ENCODE measurements around the gene EXD3.

EXD3 gene

GRCh38 chr9:137323531-137324331, 99.2 kb downstream of the EXD3 start:
- Histone ChIP-seq H3K9me3 (ENCODE audit: control insufficient read depth in 1 of 2, low read length in 2 of 2) (no peaks in the 10 kb centered on the region), H3K36me3 (ENCODE audit: control insufficient read depth in 1 of 2, insufficient read depth in 2 of 2, low read length in 2 of 2) (no peaks in the 10 kb centered on the region)

GRCh38 chr9:137321726-137322361, 101.1 kb downstream of the EXD3 start:
- no peak overlapping the region for H3K27ac ChIP-seq (ENCODE audit: low read length)
- H3K4me1 ChIP-seq (ENCODE audit: control insufficient read depth in 1 of 2, insufficient read depth in 2 of 2, low read length in 2 of 2) = peaks cover 0 to 9% of the 10 kb centered on the region in 2 donors
- H3K4me3 ChIP-seq (ENCODE audit: low read depth in 1 of 2, low read length in 2 of 2) = no peak overlapping the region
- H3K27me3 ChIP-seq (ENCODE audit: low read depth, low read length) = no peaks in the 10 kb centered on the region
- H3K36me3 ChIP-seq (ENCODE audit: control insufficient read depth in 1 of 2, insufficient read depth in 2 of 2, low read length in 2 of 2) = no peaks in the 10 kb centered on the region
- H3K9me3 ChIP-seq (ENCODE audit: control insufficient read depth in 1 of 2, low read length in 2 of 2) = no peaks in the 10 kb centered on the region

More at GRCh38 chr9:137323531-137324331, 99.2 kb downstream of the EXD3 start:
- H3K27ac ChIP-seq (ENCODE audit: low read length) = no peak overlapping the region
- H3K4me1 ChIP-seq (ENCODE audit: control insufficient read depth in 1 of 2, insufficient read depth in 2 of 2, low read length in 2 of 2) = peaks cover 0 to 5% of the 10 kb centered on the region in 2 donors
- no peak overlapping the region for H3K4me3 ChIP-seq (ENCODE audit: low read depth in 1 of 2, low read length in 2 of 2)
- H3K27me3 ChIP-seq (ENCODE audit: low read depth, low read length) = no peaks in the 10 kb centered on the region

- no peaks in the 10 kb centered on the region for H3K36me3 ChIP-seq (ENCODE audit: control insufficient read depth in 1 of 2, insufficient read depth in 2 of 2, low read length in 2 of 2)
- peaks cover 0 to 18% of the 10 kb centered on the region in 2 donors for H3K4me1 ChIP-seq (ENCODE audit: control insufficient read depth in 1 of 2, insufficient read depth in 2 of 2, low read length in 2 of 2)
- no peak overlapping the region for H3K27ac ChIP-seq (ENCODE audit: low read length)
- H3K27me3 ChIP-seq (ENCODE audit: low read depth, low read length) = no peaks in the 10 kb centered on the region
- H3K9me3 ChIP-seq (ENCODE audit: control insufficient read depth in 1 of 2, low read length in 2 of 2) = no peaks in the 10 kb centered on the region
- no peak overlapping the region for H3K4me3 ChIP-seq (ENCODE audit: low read depth in 1 of 2, low read length in 2 of 2)
These were observed 102.2 kb downstream of the EXD3 start for GRCh38 chr9:137320555-137321384.

- H3K4me3 ChIP-seq (ENCODE audit: low read depth in 1 of 2, low read length in 2 of 2) = no peak overlapping the region
- H3K4me1 ChIP-seq (ENCODE audit: control insufficient read depth in 1 of 2, insufficient read depth in 2 of 2, low read length in 2 of 2) = peaks cover 0 to 23% of the 10 kb centered on the region in 2 donors
- no peaks in the 10 kb centered on the region for H3K9me3 ChIP-seq (ENCODE audit: control insufficient read depth in 1 of 2, low read length in 2 of 2)
- H3K27ac ChIP-seq (ENCODE audit: low read length) = no peak overlapping the region
- no peaks in the 10 kb centered on the region for H3K36me3 ChIP-seq (ENCODE audit: control insufficient read depth in 1 of 2, insufficient read depth in 2 of 2, low read length in 2 of 2)
- no peaks in the 10 kb centered on the region for H3K27me3 ChIP-seq (ENCODE audit: low read depth, low read length)
These were observed 103.0 kb downstream of the EXD3 start for GRCh38 chr9:137319739-137320551.

- Histone ChIP-seq H3K9me3 (ENCODE audit: control insufficient read depth in 1 of 2, low read length in 2 of 2) (no peaks in the 10 kb centered on the region), H3K36me3 (ENCODE audit: control insufficient read depth in 1 of 2, insufficient read depth in 2 of 2, low read length in 2 of 2) (no peaks in the 10 kb centered on the region), H3K4me3 (ENCODE audit: low read depth in 1 of 2, low read length in 2 of 2) (no peak overlapping the region), H3K27me3 (ENCODE audit: low read depth, low read length) (no peaks in the 10 kb centered on the region), H3K4me1 (ENCODE audit: control insufficient read depth in 1 of 2, insufficient read depth in 2 of 2, low read length in 2 of 2) (peaks cover 0 to 23% of the 10 kb centered on the region in 2 donors), H3K27ac (ENCODE audit: low read length) (no peak overlapping the region)
These were observed 103.8 kb downstream of the EXD3 start for GRCh38 chr9:137319011-137319738.

GRCh38 chr9:137318602-137319001, 104.4 kb downstream of the EXD3 start:
- H3K27ac ChIP-seq (ENCODE audit: low read length) = no peak overlapping the region
- H3K27me3 ChIP-seq (ENCODE audit: low read depth, low read length) = no peaks in the 10 kb centered on the region
- H3K4me3 ChIP-seq (ENCODE audit: low read depth in 1 of 2, low read length in 2 of 2) = no peak overlapping the region
- H3K36me3 ChIP-seq (ENCODE audit: control insufficient read depth in 1 of 2, insufficient read depth in 2 of 2, low read length in 2 of 2) = no peaks in the 10 kb centered on the region
- H3K4me1 ChIP-seq (ENCODE audit: control insufficient read depth in 1 of 2, insufficient read depth in 2 of 2, low read length in 2 of 2) = peaks cover 0 to 23% of the 10 kb centered on the region in 2 donors
- H3K9me3 ChIP-seq (ENCODE audit: control insufficient read depth in 1 of 2, low read length in 2 of 2) = no peaks in the 10 kb centered on the region

GRCh38 chr9:137317718-137318511, 105.0 kb downstream of the EXD3 start:
- no peaks in the 10 kb centered on the region for H3K27me3 ChIP-seq (ENCODE audit: low read depth, low read length)
- no peak overlapping the region for H3K4me3 ChIP-seq (ENCODE audit: low read depth in 1 of 2, low read length in 2 of 2)
- H3K36me3 ChIP-seq (ENCODE audit: control insufficient read depth in 1 of 2, insufficient read depth in 2 of 2, low read length in 2 of 2) = no peaks in the 10 kb centered on the region
- H3K4me1 ChIP-seq (ENCODE audit: control insufficient read depth in 1 of 2, insufficient read depth in 2 of 2, low read length in 2 of 2) = peaks cover 0 to 23% of the 10 kb centered on the region in 2 donors
- no peak overlapping the region for H3K27ac ChIP-seq (ENCODE audit: low read length)
- no peaks in the 10 kb centered on the region for H3K9me3 ChIP-seq (ENCODE audit: control insufficient read depth in 1 of 2, low read length in 2 of 2)

- H3K27me3 ChIP-seq (ENCODE audit: low read depth, low read length) = no peaks in the 10 kb centered on the region
- H3K4me1 ChIP-seq (ENCODE audit: control insufficient read depth in 1 of 2, insufficient read depth in 2 of 2, low read length in 2 of 2) = peaks cover 0 to 23% of the 10 kb centered on the region in 2 donors
- no peaks in the 10 kb centered on the region for H3K9me3 ChIP-seq (ENCODE audit: control insufficient read depth in 1 of 2, low read length in 2 of 2)
- H3K36me3 ChIP-seq (ENCODE audit: control insufficient read depth in 1 of 2, insufficient read depth in 2 of 2, low read length in 2 of 2) = no peaks in the 10 kb centered on the region
- H3K27ac ChIP-seq (ENCODE audit: low read length) = no peak overlapping the region
- H3K4me3 ChIP-seq (ENCODE audit: low read depth in 1 of 2, low read length in 2 of 2) = no peak overlapping the region
These were observed 105.8 kb downstream of the EXD3 start for GRCh38 chr9:137317021-137317717.

GRCh38 chr9:137316012-137316981, 106.7 kb downstream of the EXD3 start:
- no peaks in the 10 kb centered on the region for H3K9me3 ChIP-seq (ENCODE audit: control insufficient read depth in 1 of 2, low read length in 2 of 2)
- H3K27me3 ChIP-seq (ENCODE audit: low read depth, low read length) = no peaks in the 10 kb centered on the region
- peaks cover 0 to 23% of the 10 kb centered on the region in 2 donors for H3K4me1 ChIP-seq (ENCODE audit: control insufficient read depth in 1 of 2, insufficient read depth in 2 of 2, low read length in 2 of 2)
- no peaks in the 10 kb centered on the region for H3K36me3 ChIP-seq (ENCODE audit: control insufficient read depth in 1 of 2, insufficient read depth in 2 of 2, low read length in 2 of 2)
- H3K4me3 ChIP-seq (ENCODE audit: low read depth in 1 of 2, low read length in 2 of 2) = peak overlapping the region in 1 of 2 donors; percentile 50
- H3K27ac ChIP-seq (ENCODE audit: low read length) = no peak overlapping the region

Data from muscle layer of duodenum (tissue), 2 donors.